ENCODE data around the gene USP15.
A peak's percentile ranks its signal among the peaks of the same experiment; 100 is the strongest.

USP15 gene

DNA sequence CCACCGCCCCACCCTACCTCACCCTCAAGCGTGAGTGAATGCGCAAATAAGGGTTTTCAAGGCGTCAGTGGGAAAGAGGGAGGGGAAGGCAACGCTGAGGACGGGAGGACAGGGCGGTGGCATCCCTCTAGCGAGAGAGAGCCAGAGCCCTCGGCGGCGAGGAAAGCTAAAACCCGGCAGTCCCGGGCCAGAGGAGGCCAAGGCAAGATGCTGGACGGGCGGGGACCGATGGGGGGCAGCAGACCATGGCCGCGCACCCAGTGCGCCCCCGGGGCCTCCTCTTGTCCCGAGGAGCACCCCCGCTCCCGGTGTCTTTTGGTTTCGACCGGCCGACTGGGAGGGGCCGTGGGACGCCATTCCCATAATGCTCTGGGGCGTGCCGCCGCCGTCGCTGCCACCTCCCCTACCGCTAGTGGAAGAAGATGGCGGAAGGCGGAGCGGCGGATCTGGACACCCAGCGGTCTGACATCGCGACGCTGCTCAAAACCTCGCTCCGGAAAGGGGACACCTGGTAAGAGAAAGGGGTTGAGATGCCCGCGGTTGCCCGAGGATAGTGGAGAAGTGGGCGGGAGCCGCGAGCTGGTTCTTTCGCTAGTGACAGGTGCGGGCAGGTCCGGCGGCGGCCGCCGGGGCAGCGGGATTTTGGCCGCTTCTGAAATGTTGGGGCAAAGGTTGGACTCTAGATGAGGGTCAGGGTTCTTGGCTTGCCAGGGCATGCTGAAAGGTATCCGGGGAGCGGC lies at the start of gene USP15:
TSS of gene USP15 (plus strand) at position 412 of the 740 bp plus-strand sequence. CDS start at position 423, 11 bp downstream.
- DNase-seq (ENCODE audit: low spot score): peak; percentile 91

- DNase-seq (ENCODE audit: low spot score): peak; percentile 27
Measured at GRCh38 chr12:62210422-62210821, 49.8 kb upstream of the USP15 start.

GRCh38 chr12:62211510-62211909 lies 48.7 kb upstream of the USP15 start:
- DNase-seq (ENCODE audit: low spot score): no peak

GRCh38 chr12:62214846-62215245 lies 45.4 kb upstream of the USP15 start:
- no peak for DNase-seq (ENCODE audit: low spot score)

DNA sequence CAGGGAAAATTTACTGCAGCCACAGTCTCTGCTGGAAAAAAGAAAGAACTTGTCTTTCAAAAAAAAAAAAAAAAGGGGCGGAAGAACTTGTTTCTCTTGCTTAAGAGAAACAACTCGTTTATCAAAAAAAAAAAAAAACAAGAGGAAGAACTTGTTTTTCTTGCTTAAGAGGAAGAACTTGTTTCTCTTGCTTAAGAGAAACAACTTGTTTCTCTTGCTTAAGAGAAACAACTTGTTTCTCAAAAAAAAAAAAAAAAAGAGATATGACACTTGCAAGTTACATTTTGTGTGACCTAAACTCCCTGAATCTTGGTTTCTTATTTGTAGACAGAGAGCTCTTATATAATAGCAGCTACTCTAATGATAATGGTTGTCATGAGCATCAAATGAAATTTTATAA lies 44.7 kb upstream of the USP15 start:
- DNase-seq (ENCODE audit: low spot score): no peak

DNA sequence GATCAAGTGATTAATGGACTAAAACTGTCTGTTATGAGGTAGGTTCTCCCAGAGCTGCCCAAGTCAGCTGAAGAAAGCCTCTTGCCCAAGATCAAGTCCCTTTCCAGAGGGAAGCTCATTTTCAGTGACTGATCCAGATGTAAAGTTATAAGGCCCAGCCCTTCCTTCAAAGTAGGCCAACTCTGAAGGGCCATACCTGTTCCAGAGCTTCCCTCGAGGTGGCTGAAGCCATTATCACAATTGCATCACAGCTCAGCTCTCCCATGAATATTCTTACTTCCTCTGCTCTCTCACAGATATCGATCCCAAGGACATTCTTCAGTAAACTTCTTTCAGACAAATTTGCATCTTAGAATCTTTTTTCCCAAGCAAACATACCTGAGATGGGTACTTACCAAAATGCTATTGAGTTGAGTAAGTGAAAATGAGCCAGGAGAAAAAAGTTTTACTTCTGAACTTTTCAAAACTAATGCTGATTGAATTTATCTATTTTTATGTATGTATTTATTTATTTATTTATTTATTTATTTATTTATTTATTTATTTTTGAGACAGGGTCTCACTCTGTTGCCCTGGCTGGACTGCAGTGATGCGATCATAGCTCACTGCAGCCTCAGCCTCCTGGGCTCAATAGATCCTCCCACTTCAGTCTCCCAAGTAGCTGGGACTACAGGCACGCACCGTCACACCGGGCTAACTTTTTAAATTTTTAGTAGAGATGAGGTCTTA lies 42.6 kb upstream of the USP15 start:
- no peak for DNase-seq (ENCODE audit: low spot score)

DNA sequence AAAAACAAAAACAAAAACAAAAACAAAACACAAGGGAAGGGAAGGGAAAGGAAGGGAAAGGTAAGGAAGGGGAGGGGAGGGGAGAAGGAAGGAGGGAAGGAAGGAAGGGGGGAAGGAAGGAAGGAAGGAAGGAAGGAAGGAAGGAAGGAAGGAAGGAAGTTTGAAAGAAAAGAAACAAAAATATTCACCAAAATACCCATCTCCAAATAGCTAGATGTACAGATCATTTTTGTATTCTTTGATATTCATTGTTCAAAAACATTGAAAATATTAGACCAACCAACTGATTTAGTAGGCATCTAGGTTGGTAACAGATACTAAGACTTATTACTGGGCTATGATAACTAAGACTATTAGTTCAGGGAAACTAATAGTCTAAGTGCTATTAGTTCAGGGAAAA lies 39.1 kb upstream of the USP15 start:
- DNase-seq (ENCODE audit: low spot score): no peak

- no peak for DNase-seq (ENCODE audit: low spot score)
Measured at GRCh38 chr12:62224601-62225000, 35.6 kb upstream of the USP15 start.

DNA sequence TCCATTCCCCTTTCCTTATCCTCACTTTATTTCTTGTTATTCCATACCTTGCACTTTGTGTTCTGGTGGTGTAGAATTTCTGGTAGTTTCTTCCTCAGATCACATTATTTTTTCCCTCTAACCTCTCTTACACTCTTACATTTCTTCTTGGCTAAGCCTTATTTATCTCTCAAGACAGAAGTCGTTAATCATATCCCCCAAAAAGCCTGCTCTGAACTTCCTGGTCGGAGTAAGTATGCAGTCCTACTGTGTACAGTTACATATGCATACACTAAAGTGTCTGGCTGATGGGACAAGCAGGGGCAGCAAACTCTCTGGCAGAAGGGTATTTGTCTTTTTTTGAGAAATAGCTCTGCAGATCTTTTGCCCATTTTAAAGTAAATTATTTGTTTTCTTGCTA lies 33.1 kb upstream of the USP15 start:
- DNase-seq (ENCODE audit: low spot score): no peak

GRCh38 chr12:62230652-62231051 lies 29.6 kb upstream of the USP15 start:
- no peak for DNase-seq (ENCODE audit: low spot score)

DNA sequence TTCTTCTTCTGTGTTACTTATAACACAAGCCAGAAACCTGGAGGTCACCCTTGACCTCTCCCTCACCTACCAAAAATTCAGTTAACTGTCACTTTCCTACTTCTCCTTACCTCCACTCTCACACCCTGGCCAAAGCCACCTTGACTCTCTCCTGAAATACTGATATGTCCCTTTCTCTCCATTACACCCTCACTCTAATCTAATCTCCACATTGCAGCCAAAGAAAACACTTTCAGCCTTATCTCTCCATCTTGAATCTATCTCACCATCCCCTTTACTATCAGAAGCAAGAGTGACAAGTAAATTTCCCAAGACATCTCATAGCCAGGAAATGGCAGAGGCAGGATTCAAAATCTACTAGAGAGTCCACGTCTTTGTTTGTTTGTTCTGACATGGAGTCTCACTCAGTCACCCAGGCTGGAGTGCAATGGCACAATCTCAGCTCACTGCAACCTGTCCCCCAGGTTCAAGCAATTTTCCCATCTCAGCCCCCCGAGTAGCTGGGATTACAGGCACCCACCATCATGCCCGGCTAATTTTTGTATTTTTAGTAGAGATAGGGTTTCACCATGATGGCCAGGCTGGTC lies 28.0 kb upstream of the USP15 start:
- DNase-seq (ENCODE audit: low spot score): no peak

- DNase-seq (ENCODE audit: low spot score): no peak
Measured at GRCh38 chr12:62233805-62234204, 26.4 kb upstream of the USP15 start.

- DNase-seq (ENCODE audit: low spot score): no peak
Measured at GRCh38 chr12:62239571-62239970, 20.6 kb upstream of the USP15 start.

DNA sequence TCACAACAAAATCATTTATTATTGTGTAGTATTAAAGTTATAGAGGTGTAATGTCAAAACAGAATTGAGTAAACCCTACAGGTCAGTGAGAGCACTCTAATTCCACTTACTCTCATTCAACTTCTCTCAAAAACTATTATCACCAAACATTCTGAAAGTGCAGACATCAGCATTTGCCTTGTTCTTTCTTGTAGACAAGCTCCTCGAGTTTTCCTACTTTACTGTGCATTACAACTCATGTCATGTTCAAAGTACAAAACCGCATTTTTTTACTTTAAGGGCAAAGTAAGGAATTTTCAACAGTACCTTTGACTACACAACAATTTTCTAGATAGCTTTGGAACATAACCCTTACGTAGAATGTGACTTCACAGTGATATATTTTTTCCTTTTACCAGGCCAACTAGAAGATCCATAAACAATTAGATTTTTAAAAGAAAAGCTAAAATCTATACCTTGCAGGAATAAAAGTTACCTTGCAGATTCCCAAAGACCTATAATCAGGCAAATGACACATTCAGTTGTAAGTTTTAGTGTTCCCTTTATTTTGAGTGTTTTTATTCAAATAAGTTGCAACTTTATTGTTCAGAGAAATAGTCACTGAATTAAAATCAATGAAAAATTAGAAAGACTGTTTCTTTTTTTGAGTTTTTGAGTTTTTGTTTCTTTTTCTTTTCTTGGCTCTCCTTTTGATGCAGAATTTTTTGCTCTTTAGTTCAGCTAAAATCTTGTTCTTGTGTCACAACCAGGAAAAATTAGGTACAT lies 12.7 kb upstream of the USP15 start:
- no peak for DNase-seq (ENCODE audit: low spot score)

- no peak for DNase-seq (ENCODE audit: low spot score)
Measured at GRCh38 chr12:62248873-62249272, 11.3 kb upstream of the USP15 start.

DNA sequence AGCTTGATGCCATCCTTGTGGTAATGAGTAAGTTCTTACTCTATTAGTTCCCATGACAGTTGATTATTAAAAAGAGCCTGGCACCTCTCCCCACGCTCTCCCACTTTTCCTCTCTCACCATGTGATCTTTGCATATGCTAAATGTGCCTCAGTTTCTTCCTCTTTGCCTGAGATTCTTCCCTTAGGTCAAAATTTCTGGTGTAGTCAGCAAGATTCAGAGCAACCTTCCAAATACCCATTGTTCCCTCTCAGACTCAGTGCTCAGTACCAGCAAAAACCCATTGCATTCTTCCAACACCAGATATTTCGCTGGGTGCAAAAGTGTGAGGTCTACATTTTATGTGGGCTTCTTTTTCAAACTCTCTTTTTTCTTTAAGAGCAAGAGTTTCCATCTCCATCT lies 10.8 kb upstream of the USP15 start:
- DNase-seq (ENCODE audit: low spot score): no peak

- DNase-seq (ENCODE audit: low spot score): no peak
Measured at GRCh38 chr12:62250671-62251608, 9.3 kb upstream of the USP15 start.

DNA sequence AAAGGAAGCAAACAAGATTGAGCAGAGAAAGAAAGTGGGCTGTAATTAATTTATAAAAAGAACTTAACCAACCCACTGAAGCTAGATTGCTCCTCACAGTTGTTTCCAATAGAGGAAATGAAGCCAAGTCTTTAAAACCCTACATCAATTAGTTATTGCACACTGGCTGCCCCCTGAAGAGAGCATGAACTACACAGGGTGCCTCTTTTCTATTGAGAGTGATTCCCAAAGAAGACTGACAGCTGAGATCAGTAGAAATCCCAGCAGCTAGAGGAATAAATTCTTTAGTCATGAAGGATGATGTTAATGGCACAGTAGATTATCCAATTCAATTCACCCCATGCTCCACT lies 8.6 kb upstream of the USP15 start:
- DNase-seq (ENCODE audit: low spot score): no peak

DNA sequence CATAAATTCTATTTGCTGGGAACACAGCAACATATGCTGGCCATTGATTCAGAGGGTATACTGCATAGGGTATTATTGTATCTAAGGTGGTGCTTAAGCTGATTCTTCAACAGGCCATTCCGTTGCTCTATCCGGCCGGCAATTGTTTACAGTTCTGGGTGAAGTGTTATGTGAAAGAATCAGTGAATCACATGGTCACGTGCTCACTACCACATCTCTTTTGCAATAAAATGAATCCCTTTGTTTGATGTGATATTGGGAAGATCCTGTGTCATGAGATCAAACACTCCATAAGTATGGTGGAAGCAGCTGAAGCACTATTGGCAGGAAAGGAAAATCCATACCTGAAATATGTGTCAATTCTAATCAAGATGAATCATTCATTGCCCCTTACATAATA lies 7.6 kb upstream of the USP15 start:
- DNase-seq (ENCODE audit: low spot score): no peak

- DNase-seq (ENCODE audit: low spot score): no peak
Measured at GRCh38 chr12:62254967-62255366, 5.2 kb upstream of the USP15 start.

GRCh38 chr12:62256408-62257096 lies 3.7 kb upstream of the USP15 start:
- DNase-seq (ENCODE audit: low spot score): no peak
